Measurements from ENCODE around the gene HSD3B2. TPM values are rescaled to one million over a fixed set of nuclear protein-coding genes. Genes with fewer than 3 reads are reported as not detected.
A peak's percentile ranks its signal among the peaks of the same experiment; 100 is the strongest.

The HSD3B2 gene
- not detected in 2 replicates for total RNA-seq (2021)
- Bru-seq, nascent RNA, result not detected
- BruChase-seq, experiment 1, labeled RNA remaining after a 2-hour chase, result not detected
- BruChase-seq, experiment 2, labeled RNA remaining after a 6-hour chase, result not detected
- long read RNA-seq, result 0 reads

DNA sequence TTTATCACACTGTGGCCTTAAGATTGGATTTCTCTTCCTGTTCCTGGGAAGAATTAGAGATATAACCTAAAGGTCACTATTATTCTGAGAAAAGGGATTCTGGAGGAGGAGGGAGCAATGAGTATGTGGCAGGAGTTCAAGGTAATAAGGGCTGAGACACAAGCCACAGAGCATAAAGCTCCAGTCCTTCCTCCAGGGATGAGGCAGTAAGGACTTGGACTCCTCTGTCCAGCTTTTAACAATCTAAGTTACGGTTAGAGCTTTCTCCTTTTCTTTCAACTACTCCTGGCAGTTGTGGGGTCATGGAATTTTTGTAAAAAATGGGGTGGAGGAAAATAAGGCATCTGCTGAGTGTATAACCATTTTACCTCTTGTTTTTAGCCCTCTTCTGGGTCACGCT, at the start of gene HSD3B2:
Gene HSD3B2 (plus strand): TSS at position 201 of the 400 bp plus-strand sequence. CDS start 270 bp downstream, outside the sequence.
- no TSS peak for BruUV-seq (replicated peaks)
- intact Hi-C loops (cut with micrococcal nuclease; ENCODE audit: unreplicated experiment), result no loop called here

DNA sequence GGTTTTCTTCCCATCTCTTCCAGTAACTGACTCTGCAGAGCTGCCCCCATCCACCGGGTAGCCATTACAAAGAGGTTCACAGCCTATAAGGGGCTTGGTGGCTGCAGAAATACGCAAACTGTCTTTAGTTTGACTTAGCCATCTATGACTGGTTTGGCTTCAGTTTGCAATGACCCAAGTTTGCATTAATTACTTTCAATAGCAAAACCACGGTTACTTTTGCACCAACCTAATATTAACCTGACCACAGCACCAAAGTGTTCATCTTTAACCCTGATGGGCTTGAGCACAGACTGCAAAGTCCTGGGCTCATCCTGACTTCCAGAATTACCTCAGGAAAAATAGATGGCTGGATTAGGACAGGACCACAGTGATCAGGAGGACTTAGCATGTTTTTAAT, 48.5 kb upstream of the HSD3B2 start:
- H3K27me3 ChIP-seq (replicated peaks; ENCODE audit: insufficient read depth, low read depth, low read length, poor library complexity), result peaks cover 3% of the 10 kb centered on the region
- H3K36me3 ChIP-seq (ENCODE audit: insufficient read depth, low read length, poor library complexity, severe bottlenecking), result no peaks in the 10 kb centered on the region
- POLR2A ChIA-PET (ENCODE audit: low non-redundant PET), result no interaction called here
- intact Hi-C loops (cut with micrococcal nuclease; ENCODE audit: unreplicated experiment), result loop anchor here (2.0 to 10.0 kb wide), 3 partner anchors 812 to 1289 kb away; no protein-coding TSS in a partner anchor
- CTCF ChIA-PET, result interaction anchor here (1.5 kb wide), 1 partner anchor 91 kb away, joined by 8 read pairs; no protein-coding TSS in a partner anchor
- no TSS peak for BruUV-seq (replicated peaks)
- TF ChIP-seq, protein P1, sequence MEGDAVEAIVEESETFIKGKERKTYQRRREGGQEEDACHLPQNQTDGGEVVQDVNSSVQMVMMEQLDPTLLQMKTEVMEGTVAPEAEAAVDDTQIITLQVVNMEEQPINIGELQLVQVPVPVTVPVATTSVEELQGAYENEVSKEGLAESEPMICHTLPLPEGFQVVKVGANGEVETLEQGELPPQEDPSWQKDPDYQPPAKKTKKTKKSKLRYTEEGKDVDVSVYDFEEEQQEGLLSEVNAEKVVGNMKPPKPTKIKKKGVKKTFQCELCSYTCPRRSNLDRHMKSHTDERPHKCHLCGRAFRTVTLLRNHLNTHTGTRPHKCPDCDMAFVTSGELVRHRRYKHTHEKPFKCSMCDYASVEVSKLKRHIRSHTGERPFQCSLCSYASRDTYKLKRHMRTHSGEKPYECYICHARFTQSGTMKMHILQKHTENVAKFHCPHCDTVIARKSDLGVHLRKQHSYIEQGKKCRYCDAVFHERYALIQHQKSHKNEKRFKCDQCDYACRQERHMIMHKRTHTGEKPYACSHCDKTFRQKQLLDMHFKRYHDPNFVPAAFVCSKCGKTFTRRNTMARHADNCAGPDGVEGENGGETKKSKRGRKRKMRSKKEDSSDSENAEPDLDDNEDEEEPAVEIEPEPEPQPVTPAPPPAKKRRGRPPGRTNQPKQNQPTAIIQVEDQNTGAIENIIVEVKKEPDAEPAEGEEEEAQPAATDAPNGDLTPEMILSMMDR (conservative IDR thresholded peaks at IDR 0.05; ENCODE audit: low read depth, low read length), result no peak
- TF ChIP-seq EZH2 (IDR thresholded peaks at IDR 0.05; ENCODE audit: borderline replicate concordance, low read depth, low read length, poor library complexity, severe bottlenecking), result no peak
- no peak overlapping the region for H3K27ac ChIP-seq (ENCODE audit: low read depth, low read length, poor library complexity, severe bottlenecking)
- DNase-seq (ENCODE audit: low spot score), result no peak
- H3K4me1 ChIP-seq (ENCODE audit: insufficient read depth, low read length, poor library complexity, severe bottlenecking), result no peaks in the 10 kb centered on the region
- no peak overlapping the region for H3K4me3 ChIP-seq (ENCODE audit: low read depth, low read length, poor library complexity, severe bottlenecking)
- H3K9me3 ChIP-seq (ENCODE audit: low read depth, low read length, poor library complexity, severe bottlenecking), result no peaks in the 10 kb centered on the region

More for the DNA sequence above, at the start of gene HSD3B2:
- no peaks in the 10 kb centered on the region for H3K4me1 ChIP-seq (ENCODE audit: insufficient read depth, low read length, poor library complexity, severe bottlenecking)
- no peaks in the 10 kb centered on the region for H3K36me3 ChIP-seq (ENCODE audit: insufficient read depth, low read length, poor library complexity, severe bottlenecking)
- H3K27ac ChIP-seq (ENCODE audit: low read depth, low read length, poor library complexity, severe bottlenecking), result no peak within 1 kb of the TSS
- no peak within 1 kb of the TSS for H3K4me3 ChIP-seq (ENCODE audit: low read depth, low read length, poor library complexity, severe bottlenecking)
- TF ChIP-seq EZH2 (IDR thresholded peaks at IDR 0.05; ENCODE audit: borderline replicate concordance, low read depth, low read length, poor library complexity, severe bottlenecking), result no peak
- TF ChIP-seq, protein P1 (conservative IDR thresholded peaks at IDR 0.05; ENCODE audit: low read depth, low read length), result no peak
- ChIA-PET CTCF (no interaction called here), POLR2A (ENCODE audit: low non-redundant PET) (no interaction called here)
- H3K27me3 ChIP-seq (replicated peaks; ENCODE audit: insufficient read depth, low read depth, low read length, poor library complexity), result peaks cover 4% of the 10 kb centered on the region
- DNase-seq (ENCODE audit: low spot score), result no peak
- no peaks in the 10 kb centered on the region for H3K9me3 ChIP-seq (ENCODE audit: low read depth, low read length, poor library complexity, severe bottlenecking)

DNA sequence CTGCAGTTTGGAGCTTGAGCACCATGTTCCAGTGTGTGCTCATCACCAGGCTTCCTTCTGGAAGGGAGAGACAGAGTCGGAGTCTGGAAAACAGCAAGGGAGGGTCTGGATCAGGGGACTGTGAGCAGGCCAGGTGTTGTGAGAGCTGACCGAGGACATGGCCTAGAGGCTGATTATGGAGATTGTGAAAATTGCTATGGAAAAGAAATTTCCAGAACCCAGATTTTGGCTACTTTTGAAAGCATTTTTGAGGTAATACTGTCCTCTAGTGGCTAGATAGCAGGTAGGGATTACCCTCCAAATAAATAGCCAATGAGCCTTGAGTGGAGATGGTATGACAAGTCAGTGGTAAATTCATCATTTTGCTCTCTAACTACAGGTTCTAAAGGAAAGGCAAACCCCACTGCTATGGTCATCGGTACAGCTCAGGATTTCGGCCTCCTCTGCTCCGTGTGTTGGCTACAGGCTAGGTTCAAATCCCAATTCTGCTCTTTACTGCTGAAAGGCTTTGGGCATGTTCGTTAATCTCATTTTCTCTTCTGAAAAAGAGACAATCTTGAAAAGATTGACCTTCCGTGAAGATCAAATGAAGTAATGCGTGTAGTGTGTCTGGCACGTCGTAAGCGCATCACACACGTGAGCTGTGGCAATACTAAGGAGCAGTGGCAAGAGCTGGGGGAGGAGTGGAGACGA, 47.4 kb upstream of the HSD3B2 start:
- POLR2A ChIA-PET (ENCODE audit: low non-redundant PET), result no interaction called here
- TF ChIP-seq, protein P1 (conservative IDR thresholded peaks at IDR 0.05; ENCODE audit: low read depth, low read length), result peak; percentile 83
- TF ChIP-seq EZH2 (IDR thresholded peaks at IDR 0.05; ENCODE audit: borderline replicate concordance, low read depth, low read length, poor library complexity, severe bottlenecking), result no peak
- no TSS peak for BruUV-seq (replicated peaks)
- Histone ChIP-seq H3K4me3 (ENCODE audit: low read depth, low read length, poor library complexity, severe bottlenecking) (no peak overlapping the region), H3K9me3 (ENCODE audit: low read depth, low read length, poor library complexity, severe bottlenecking) (no peaks in the 10 kb centered on the region), H3K27me3 (replicated peaks; ENCODE audit: insufficient read depth, low read depth, low read length, poor library complexity) (peaks cover 3% of the 10 kb centered on the region), H3K36me3 (ENCODE audit: insufficient read depth, low read length, poor library complexity, severe bottlenecking) (no peaks in the 10 kb centered on the region), H3K27ac (ENCODE audit: low read depth, low read length, poor library complexity, severe bottlenecking) (no peak overlapping the region), H3K4me1 (ENCODE audit: insufficient read depth, low read length, poor library complexity, severe bottlenecking) (peaks cover 7% of the 10 kb centered on the region)
- DNase-seq (ENCODE audit: low spot score), result peak; percentile 54
- intact Hi-C loops (cut with micrococcal nuclease; ENCODE audit: unreplicated experiment), result loop anchor here (1.0 to 10.0 kb wide), 4 partner anchors 81 to 1290 kb away; no protein-coding TSS in a partner anchor
- CTCF ChIA-PET, result interaction anchor here (1.5 kb wide), 1 partner anchor 92 kb away, joined by 8 read pairs; no protein-coding TSS in a partner anchor
